CD8-positive, alpha-beta memory T cell (primary cell): ENCODE results near the gene CTNND2. TPM values are rescaled to one million over a fixed set of nuclear protein-coding genes. Genes with fewer than 3 reads are reported as not detected.

Experiments used
- CTCF ChIA-PET: fragments of 350-600 bp; sonication (Branson Sonifier 250); formaldehyde crosslinking; loops from one replicate; lab custom pipeline; 2021; ENCODE audit warnings: antibody characterized with exemption; lab: Charles Lee
- POLR2A ChIA-PET: fragments of 350-600 bp; sonication (Branson Sonifier 250); formaldehyde crosslinking; loops from one replicate; lab custom pipeline; 2021; ENCODE audit warnings: antibody characterized with exemption; lab: Charles Lee
- DNase-seq, 5 donors: peaks; one replicate each; pipeline versions ENCODE4 v3.0.0 to v3.0.0-alpha.2; 2020 to 2022; ENCODE audit warnings: mixed read lengths in 1 of 5
- H3K27ac ChIP-seq: one replicate; pipeline ENCODE4 v1.7.0; 2013; ENCODE audit warnings: low read depth, mild to moderate bottlenecking, low read length, moderate library complexity
- H3K27me3 ChIP-seq: 2 replicates; pipeline ENCODE4 v1.7.0; 2013; ENCODE audit warnings: low read length, mild to moderate bottlenecking; ENCODE audit not compliant: insufficient read depth, poor library complexity, severe bottlenecking
- H3K36me3 ChIP-seq: 2 replicates; pipeline ENCODE4 v1.7.0; 2013; ENCODE audit warnings: mild to moderate bottlenecking, low read length, moderate library complexity; ENCODE audit not compliant: insufficient read depth
- H3K4me1 ChIP-seq: 2 replicates; pipeline ENCODE4 v1.7.0; 2013; ENCODE audit warnings: mild to moderate bottlenecking, low read length, moderate library complexity; ENCODE audit not compliant: insufficient read depth
- H3K4me3 ChIP-seq: 2 replicates; pipeline ENCODE4 v1.7.0; 2013; ENCODE audit warnings: mild to moderate bottlenecking, low read length
- H3K9me3 ChIP-seq: 2 replicates; pipeline ENCODE4 v1.7.0; 2013; ENCODE audit warnings: mild to moderate bottlenecking, low read length
- H3K27ac Mint-ChIP-seq, 8 donors: one replicate each; pipeline ENCODE4 v1.8.0; 2020 to 2021; ENCODE audit warnings: mixed read lengths in 8 of 8, mild to moderate bottlenecking in 6 of 8, inconsistent platforms in 3 of 8, moderate library complexity in 3 of 8
- H3K27me3 Mint-ChIP-seq, 2 donors: one replicate each; pipeline ENCODE4 v1.8.0; 2020 to 2021; ENCODE audit warnings: mixed read lengths in 2 of 2, mild to moderate bottlenecking in 1 of 2, moderate library complexity in 1 of 2
- H3K36me3 Mint-ChIP-seq, 3 donors: one replicate each; pipeline ENCODE4 v1.8.0; 2020 to 2021; ENCODE audit warnings: mixed read lengths in 3 of 3, inconsistent platforms in 1 of 3, mild to moderate bottlenecking in 1 of 3
- H3K4me1 Mint-ChIP-seq, 3 donors: one replicate each; pipeline ENCODE4 v1.8.0; 2020 to 2021; ENCODE audit warnings: mixed read lengths in 3 of 3, inconsistent platforms in 1 of 3, mild to moderate bottlenecking in 1 of 3
- H3K4me3 Mint-ChIP-seq, 7 donors: one replicate each; pipeline ENCODE4 v1.8.0; 2020 to 2021; ENCODE audit warnings: mixed read lengths in 7 of 7, mild to moderate bottlenecking in 6 of 7, moderate library complexity in 4 of 7, inconsistent platforms in 2 of 7
- H3K9me3 Mint-ChIP-seq, 5 donors: one replicate each; pipeline ENCODE4 v1.8.0; 2020 to 2022; ENCODE audit warnings: mixed read lengths in 5 of 5, mild to moderate bottlenecking in 3 of 5, moderate library complexity in 2 of 5, inconsistent platforms in 1 of 5
- polyA plus RNA-seq: library from polyadenylated mRNA; unstranded; fragments of 300-500 nt; fragmentation: Illumina TruSeq; gene quantifications from one replicate; pipeline ENCODE4 v1.2.3, GENCODE V29; 2021
- total RNA-seq, 2 experiments: library from RNA; stranded (reverse); gene quantifications; one replicate each; pipeline ENCODE4 v1.2.3, GENCODE V29; 2021

Gene CTNND2
- total and polyA plus RNA-seq, 3 experiments from 2014 or later: not detected

DNA sequence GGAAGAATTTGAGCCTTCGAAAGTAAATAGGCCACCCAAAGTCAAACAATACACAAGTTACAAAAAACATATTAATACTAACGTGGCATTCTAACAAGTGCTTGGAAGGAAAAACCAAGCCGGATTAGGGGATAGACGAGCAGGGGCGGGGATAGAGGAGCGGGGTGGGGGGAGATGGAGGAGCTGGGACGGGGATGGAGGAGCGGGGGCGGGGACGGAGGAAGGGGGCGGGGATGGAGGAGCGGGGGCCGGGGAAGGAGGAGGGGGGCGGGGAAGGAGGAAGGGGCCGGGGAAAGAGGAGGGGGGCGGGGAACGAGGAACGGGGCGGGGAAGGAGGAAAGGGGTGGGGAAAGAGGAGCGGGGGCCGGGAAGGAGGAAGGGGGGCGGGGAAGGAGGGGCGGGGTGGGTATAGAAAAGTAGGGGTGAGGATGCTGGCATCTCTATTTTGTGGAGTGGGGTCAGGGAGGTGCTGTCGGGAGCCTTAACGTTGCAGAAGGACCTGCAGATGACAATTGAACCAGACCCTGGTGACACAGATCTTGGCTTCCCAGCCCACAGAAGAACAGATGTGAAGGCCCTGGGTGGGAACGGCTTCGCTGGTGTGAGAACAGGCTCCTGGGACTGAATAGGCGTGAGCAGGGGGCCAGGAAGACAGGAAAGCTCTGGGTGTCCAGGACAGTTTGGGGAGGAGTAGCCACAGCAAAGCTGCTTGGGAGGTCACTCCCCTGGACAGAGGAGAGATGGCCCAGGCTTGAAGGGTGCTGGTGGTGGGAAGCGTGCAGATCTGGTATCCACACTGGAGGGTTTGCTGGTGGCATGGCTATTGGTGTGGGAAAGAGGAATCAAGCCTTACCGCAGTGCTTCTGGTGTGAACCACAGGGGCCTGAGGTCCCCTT is 909.9 kb downstream of the CTNND2 start:
- Histone ChIP-seq H3K4me1 (no peaks in the 10 kb centered on the region), H3K27me3 (no peaks in the 10 kb centered on the region), H3K9me3 (no peaks in the 10 kb centered on the region), H3K36me3 (no peaks in the 10 kb centered on the region), H3K4me3 (no peak overlapping the region), H3K27ac (no peak overlapping the region)
- Mint-ChIP-seq H3K36me3 (no peaks in the 10 kb centered on the region), H3K4me3 (no peak overlapping the region), H3K9me3 (no peaks in the 10 kb centered on the region), H3K27ac (no peak overlapping the region), H3K4me1 (no peaks in the 10 kb centered on the region), H3K27me3 (peaks cover 5 to 8% of the 10 kb centered on the region in 2 donors)
- ChIA-PET CTCF (no interaction called here), POLR2A (no interaction called here)
- DNase-seq: no peak

- peaks cover 9 to 10% (median 10%) of the 10 kb centered on the region in 3 donors for H3K4me1 Mint-ChIP-seq
- no peaks in the 10 kb centered on the region for H3K9me3 ChIP-seq
- peaks cover 12 to 23% of the 10 kb centered on the region in 2 donors for H3K27me3 Mint-ChIP-seq
- H3K9me3 Mint-ChIP-seq: no peaks in the 10 kb centered on the region
- H3K4me1 ChIP-seq: no peaks in the 10 kb centered on the region
- no peak overlapping the region for H3K27ac ChIP-seq
- no peak overlapping the region for H3K4me3 Mint-ChIP-seq
- DNase-seq: no peak
- H3K27me3 ChIP-seq: no peaks in the 10 kb centered on the region
- H3K36me3 ChIP-seq: no peaks in the 10 kb centered on the region
- H3K27ac Mint-ChIP-seq: no peak overlapping the region
- POLR2A ChIA-PET: no interaction called here
- H3K4me3 ChIP-seq: no peak overlapping the region
- H3K36me3 Mint-ChIP-seq: no peaks in the 10 kb centered on the region
- CTCF ChIA-PET: no interaction called here
These were observed 913.6 kb downstream of the CTNND2 start for GRCh38 chr5:10990634-10991033.

DNA sequence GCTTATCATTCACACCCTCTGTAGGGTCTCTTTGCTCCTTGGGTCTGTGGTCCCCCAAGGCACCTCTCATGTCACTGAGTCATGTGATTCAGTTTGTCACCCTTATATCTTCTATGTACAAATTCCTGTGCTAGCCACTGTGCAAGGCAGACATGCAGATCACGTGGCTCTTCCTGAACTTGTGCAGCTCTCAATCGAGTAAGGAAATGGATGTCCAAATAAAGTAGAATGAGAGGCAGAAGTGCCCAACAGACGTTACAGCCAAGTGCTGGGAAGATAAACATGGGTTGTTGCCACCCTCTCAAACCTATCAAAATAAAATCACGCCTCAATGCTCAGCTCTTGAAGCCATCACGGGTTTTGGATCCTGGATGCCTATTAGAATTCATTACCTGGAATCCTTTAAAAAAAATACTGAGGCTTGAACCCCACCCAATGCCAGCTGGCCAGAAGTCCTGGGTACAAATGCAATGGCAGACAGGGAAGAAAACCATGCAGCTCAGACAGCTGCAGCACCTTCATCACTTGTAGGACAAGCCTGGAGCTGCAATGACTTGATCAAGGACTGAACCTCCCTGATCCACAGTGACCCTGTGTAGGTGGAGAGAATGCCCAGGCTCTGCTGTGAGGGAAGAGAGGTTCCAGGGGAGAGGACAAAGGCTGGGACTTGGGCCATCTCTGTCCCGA is 914.5 kb downstream of the CTNND2 start:
- Mint-ChIP-seq H3K27ac (peak overlapping the region in 1 of 8 donors; percentile 17), H3K9me3 (no peaks in the 10 kb centered on the region), H3K27me3 (peaks cover 12 to 23% of the 10 kb centered on the region in 2 donors), H3K36me3 (no peaks in the 10 kb centered on the region), H3K4me3 (no peak overlapping the region), H3K4me1 (peaks cover 9 to 10% (median 10%) of the 10 kb centered on the region in 3 donors)
- Histone ChIP-seq H3K9me3 (no peaks in the 10 kb centered on the region), H3K27me3 (no peaks in the 10 kb centered on the region), H3K27ac (no peak overlapping the region), H3K4me1 (no peaks in the 10 kb centered on the region), H3K4me3 (no peak overlapping the region), H3K36me3 (no peaks in the 10 kb centered on the region)
- CTCF ChIA-PET: no interaction called here
- POLR2A ChIA-PET: no interaction called here
- DNase-seq: no peak

- DNase-seq: no peak
- no peaks in the 10 kb centered on the region for H3K36me3 ChIP-seq
- no peak overlapping the region for H3K4me3 ChIP-seq
- no peaks in the 10 kb centered on the region for H3K36me3 Mint-ChIP-seq
- ChIA-PET POLR2A (no interaction called here), CTCF (interaction anchor here (1.0 to 1.6 kb wide), 4 partner anchors 11 to 27 kb away, joined by 3 to 5 read pairs (median 3); no protein-coding TSS in a partner anchor)
- H3K27ac ChIP-seq: no peak overlapping the region
- H3K4me1 Mint-ChIP-seq: peaks cover 9 to 10% (median 10%) of the 10 kb centered on the region in 3 donors
- peak overlapping the region in 1 of 8 donors; percentile 72 for H3K27ac Mint-ChIP-seq
- H3K27me3 Mint-ChIP-seq: peaks cover 12 to 21% of the 10 kb centered on the region in 2 donors
- H3K9me3 ChIP-seq: no peaks in the 10 kb centered on the region
- no peaks in the 10 kb centered on the region for H3K9me3 Mint-ChIP-seq
- no peaks in the 10 kb centered on the region for H3K4me1 ChIP-seq
- H3K4me3 Mint-ChIP-seq: peak overlapping the region in 2 of 7 donors; percentile 61 to 75
- no peaks in the 10 kb centered on the region for H3K27me3 ChIP-seq
These were observed 915.6 kb downstream of the CTNND2 start for GRCh38 chr5:10988622-10989021.

GRCh38 chr5:10987925-10988504 is 916.2 kb downstream of the CTNND2 start:
- Mint-ChIP-seq H3K4me1 (peaks cover 9 to 10% (median 10%) of the 10 kb centered on the region in 3 donors), H3K27ac (peak overlapping the region in 2 of 8 donors; percentile 7 to 55), H3K4me3 (peak overlapping the region in 6 of 7 donors; percentile 10 to 75 (median 66)), H3K27me3 (peaks cover 11 to 21% of the 10 kb centered on the region in 2 donors), H3K9me3 (no peaks in the 10 kb centered on the region), H3K36me3 (no peaks in the 10 kb centered on the region)
- Histone ChIP-seq H3K4me3 (no peak overlapping the region), H3K36me3 (no peaks in the 10 kb centered on the region), H3K9me3 (no peaks in the 10 kb centered on the region), H3K27me3 (no peaks in the 10 kb centered on the region), H3K27ac (no peak overlapping the region), H3K4me1 (no peaks in the 10 kb centered on the region)
- POLR2A ChIA-PET: no interaction called here
- DNase-seq: peak; percentile 12 to 52 (median 38)
- CTCF ChIA-PET: interaction anchor here (1.0 to 1.6 kb wide), 6 partner anchors 9 to 26 kb away, joined by 3 to 5 read pairs (median 3); no protein-coding TSS in a partner anchor

DNA sequence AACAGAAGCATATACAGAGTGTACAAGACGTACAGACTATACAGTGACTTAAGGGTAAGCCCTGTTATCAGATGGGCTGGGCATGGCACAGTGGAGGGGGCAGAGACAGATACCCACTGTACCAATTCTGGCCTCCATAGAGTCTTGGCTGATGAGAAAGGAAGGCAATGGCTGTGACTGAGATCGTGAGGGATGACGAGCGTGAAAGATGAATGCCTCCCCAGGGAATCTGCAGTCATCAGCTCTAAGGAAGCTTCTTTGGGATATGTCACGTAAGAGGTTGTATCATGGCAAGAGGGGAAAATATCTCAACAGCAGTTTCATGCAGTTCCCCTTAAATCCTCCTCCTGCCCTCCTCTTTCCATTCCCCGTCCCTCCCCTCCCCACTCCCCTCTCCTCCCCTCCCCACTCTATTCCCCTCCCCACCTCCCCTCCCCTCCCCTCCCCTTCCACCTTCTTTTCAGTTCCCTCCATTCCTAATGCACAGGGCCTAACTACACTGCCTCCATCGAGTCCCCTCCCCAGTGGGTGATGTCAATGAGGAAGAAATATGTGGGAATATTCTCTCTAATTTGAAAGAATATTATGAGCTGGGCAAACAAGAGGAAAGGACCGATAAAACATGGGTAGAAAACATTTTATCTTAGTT is 916.8 kb downstream of the CTNND2 start:
- Mint-ChIP-seq H3K4me3 (peak overlapping the region in 1 of 7 donors; percentile 70), H3K27me3 (peaks cover 8 to 21% of the 10 kb centered on the region in 2 donors), H3K27ac (no peak overlapping the region), H3K36me3 (no peaks in the 10 kb centered on the region), H3K9me3 (no peaks in the 10 kb centered on the region), H3K4me1 (peaks cover 9 to 10% (median 10%) of the 10 kb centered on the region in 3 donors)
- Histone ChIP-seq H3K27ac (no peak overlapping the region), H3K4me1 (no peaks in the 10 kb centered on the region), H3K4me3 (no peak overlapping the region), H3K9me3 (no peaks in the 10 kb centered on the region), H3K27me3 (no peaks in the 10 kb centered on the region), H3K36me3 (no peaks in the 10 kb centered on the region)
- DNase-seq: no peak
- ChIA-PET POLR2A (no interaction called here), CTCF (interaction anchor here (1.3 to 1.6 kb wide), 4 partner anchors 8 to 18 kb away, joined by 3 to 5 read pairs (median 4); no protein-coding TSS in a partner anchor)

- ChIA-PET CTCF (interaction anchor here (1.0 kb wide), 1 partner anchor 14 kb away, joined by 3 read pairs; no protein-coding TSS in a partner anchor), POLR2A (no interaction called here)
- Mint-ChIP-seq H3K4me1 (peaks cover 9 to 10% (median 10%) of the 10 kb centered on the region in 3 donors), H3K27me3 (peaks cover 8 to 21% of the 10 kb centered on the region in 2 donors), H3K27ac (no peak overlapping the region), H3K9me3 (no peaks in the 10 kb centered on the region), H3K4me3 (no peak overlapping the region), H3K36me3 (no peaks in the 10 kb centered on the region)
- H3K36me3 ChIP-seq: no peaks in the 10 kb centered on the region
- no peaks in the 10 kb centered on the region for H3K27me3 ChIP-seq
- no peaks in the 10 kb centered on the region for H3K4me1 ChIP-seq
- no peak overlapping the region for H3K27ac ChIP-seq
- H3K4me3 ChIP-seq: no peak overlapping the region
- DNase-seq: no peak
- no peaks in the 10 kb centered on the region for H3K9me3 ChIP-seq
These were observed 918.5 kb downstream of the CTNND2 start for GRCh38 chr5:10985721-10986110.
